ENCODE measurements around the gene KRTAP1-4. TPM values are rescaled to one million over a fixed set of nuclear protein-coding genes. Genes with fewer than 3 reads are reported as not detected.
"Not testable (repeated sequence)": the region's sequence is repeated elsewhere in the genome, so short reads cannot be mapped to it uniquely, and the experiment has no call there.

The KRTAP1-4 gene
- total RNA-seq, 1 experiment from 2014 or later, result not detected

DNA sequence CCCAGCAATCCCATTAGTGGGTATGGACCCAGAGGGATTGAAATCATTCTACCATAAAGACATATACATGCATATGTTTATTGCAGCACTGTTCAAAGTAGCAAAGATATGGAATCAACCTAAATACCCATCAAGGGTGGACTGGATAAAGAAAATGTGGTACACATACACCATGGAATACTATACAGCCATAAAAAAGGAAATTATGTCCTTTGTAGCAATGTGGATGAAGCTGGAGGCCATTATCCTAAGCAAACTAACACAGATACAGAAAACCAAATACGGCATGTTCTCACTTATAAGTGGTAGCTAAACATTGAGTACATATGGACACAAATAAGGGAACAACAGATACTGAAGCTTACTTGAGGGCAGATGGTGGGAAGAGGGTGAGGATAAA, 27.6 kb upstream of the KRTAP1-4 start:
- H3K27ac ChIP-seq (ENCODE audit: low read length), result no peak overlapping the region
- ChIA-PET CTCF (no interaction called here), POLR2A (ENCODE audit: unreplicated experiment) (no interaction called here)
- no peak overlapping the region for H2AFZ ChIP-seq (ENCODE audit: low read length)
- no TSS peak for BruUV-seq (replicated peaks)
- no peaks in the 10 kb centered on the region for H3K27me3 ChIP-seq (ENCODE audit: low read length)
- DNase-seq, result no peak
- H4K20me1 ChIP-seq (ENCODE audit: low read length), result no peaks in the 10 kb centered on the region
- H3K4me1 ChIP-seq (ENCODE audit: insufficient read depth, low read length), result peaks cover 43% of the 10 kb centered on the region
- no peaks in the 10 kb centered on the region for H3K36me3 ChIP-seq (ENCODE audit: low read depth, low read length)
- no peak for ATAC-seq
- TF ChIP-seq EZH2 (IDR thresholded peaks at IDR 0.05; ENCODE audit: low read length, unreplicated experiment) (no peak), EZH2phosphoT487 (IDR thresholded peaks at IDR 0.05; ENCODE audit: borderline replicate concordance, low read length) (no peak)
- TF ChIP-seq, protein P1, sequence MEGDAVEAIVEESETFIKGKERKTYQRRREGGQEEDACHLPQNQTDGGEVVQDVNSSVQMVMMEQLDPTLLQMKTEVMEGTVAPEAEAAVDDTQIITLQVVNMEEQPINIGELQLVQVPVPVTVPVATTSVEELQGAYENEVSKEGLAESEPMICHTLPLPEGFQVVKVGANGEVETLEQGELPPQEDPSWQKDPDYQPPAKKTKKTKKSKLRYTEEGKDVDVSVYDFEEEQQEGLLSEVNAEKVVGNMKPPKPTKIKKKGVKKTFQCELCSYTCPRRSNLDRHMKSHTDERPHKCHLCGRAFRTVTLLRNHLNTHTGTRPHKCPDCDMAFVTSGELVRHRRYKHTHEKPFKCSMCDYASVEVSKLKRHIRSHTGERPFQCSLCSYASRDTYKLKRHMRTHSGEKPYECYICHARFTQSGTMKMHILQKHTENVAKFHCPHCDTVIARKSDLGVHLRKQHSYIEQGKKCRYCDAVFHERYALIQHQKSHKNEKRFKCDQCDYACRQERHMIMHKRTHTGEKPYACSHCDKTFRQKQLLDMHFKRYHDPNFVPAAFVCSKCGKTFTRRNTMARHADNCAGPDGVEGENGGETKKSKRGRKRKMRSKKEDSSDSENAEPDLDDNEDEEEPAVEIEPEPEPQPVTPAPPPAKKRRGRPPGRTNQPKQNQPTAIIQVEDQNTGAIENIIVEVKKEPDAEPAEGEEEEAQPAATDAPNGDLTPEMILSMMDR (conservative IDR thresholded peaks at IDR 0.05; ENCODE audit: low read depth, low read length), result no peak
- H3K9me3 ChIP-seq (ENCODE audit: low read length), result no peaks in the 10 kb centered on the region
- H3F3A ChIP-seq (ENCODE audit: low read length, unreplicated experiment), result peaks cover 8% of the 10 kb centered on the region
- intact Hi-C loops (cut with micrococcal nuclease), result no loop called here
- H3K4me3 ChIP-seq (ENCODE audit: low read length), result no peak overlapping the region
- H3K9ac ChIP-seq (ENCODE audit: low read length), result no peak overlapping the region
- H3K9me2 ChIP-seq (replicated peaks; ENCODE audit: low read length), result no peaks in the 10 kb centered on the region
- H3K79me2 ChIP-seq (ENCODE audit: low read length), result no peaks in the 10 kb centered on the region
- H3K4me2 ChIP-seq (ENCODE audit: low read length), result no peak overlapping the region

DNA sequence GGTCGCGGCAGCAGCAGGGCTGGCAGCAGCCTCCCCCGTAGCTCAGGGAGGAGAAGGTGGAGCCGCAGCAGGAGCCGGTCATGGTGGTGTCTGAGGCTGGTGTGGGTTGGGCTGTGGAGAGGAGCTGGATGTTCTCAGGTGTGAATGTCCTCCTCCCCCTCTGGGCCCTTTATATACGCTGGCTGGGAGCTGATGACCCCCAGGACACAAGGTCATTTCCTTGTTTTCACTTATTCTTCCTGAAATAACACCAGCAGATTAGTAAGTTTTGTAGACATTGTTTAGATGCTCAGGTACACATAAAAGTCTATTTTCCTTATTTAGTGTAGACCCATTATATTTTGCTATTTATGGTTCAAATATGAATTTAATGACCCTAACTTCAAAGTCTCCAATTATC, 25.1 kb upstream of the KRTAP1-4 start, which contains the start of gene KRTAP2-2:
TSS of gene KRTAP2-2 (minus strand) at position 101 of the 400 bp plus-strand sequence. CDS start at position 82, 19 bp downstream.
- H3F3A ChIP-seq (ENCODE audit: low read length, unreplicated experiment); POLR2A ChIA-PET (ENCODE audit: unreplicated experiment); H3K27me3 ChIP-seq (ENCODE audit: low read length); CTCF ChIA-PET; H3K36me3 ChIP-seq (ENCODE audit: low read depth, low read length); ATAC-seq; H3K4me3 ChIP-seq (ENCODE audit: low read length); BruUV-seq (replicated peaks); H3K9ac ChIP-seq (ENCODE audit: low read length); H3K9me2 ChIP-seq (replicated peaks; ENCODE audit: low read length); H4K20me1 ChIP-seq (ENCODE audit: low read length); intact Hi-C loops (cut with micrococcal nuclease); H2AFZ ChIP-seq (ENCODE audit: low read length); H3K9me3 ChIP-seq (ENCODE audit: low read length); DNase-seq; H3K27ac ChIP-seq (ENCODE audit: low read length); H3K79me2 ChIP-seq (ENCODE audit: low read length); H3K4me2 ChIP-seq (ENCODE audit: low read length): not testable (repeated sequence)
- H3K4me1 ChIP-seq (ENCODE audit: insufficient read depth, low read length), result peaks cover 18% of the 10 kb centered on the region

DNA sequence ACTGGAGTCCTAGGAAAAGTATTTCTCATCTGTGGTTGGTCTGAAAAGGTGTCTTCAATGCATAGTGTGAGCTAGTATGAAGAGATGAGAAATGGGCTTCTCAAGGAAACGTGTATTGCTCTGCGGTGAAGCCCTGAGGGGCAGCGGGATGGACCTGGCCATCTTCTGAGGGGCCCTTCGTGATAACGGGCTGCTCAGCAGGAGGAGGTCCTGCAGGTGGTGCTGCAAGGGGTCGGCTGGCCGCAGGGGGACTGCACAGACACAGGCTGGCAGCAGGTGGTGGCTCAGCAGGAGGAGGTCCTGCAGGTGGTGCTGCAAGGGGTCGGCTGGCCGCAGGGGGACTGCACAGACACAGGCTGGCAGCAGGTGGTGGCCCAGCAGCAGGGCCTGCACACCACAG, 24.6 kb upstream of the KRTAP1-4 start:
- H3K27me3 ChIP-seq (ENCODE audit: low read length); intact Hi-C loops (cut with micrococcal nuclease); H4K20me1 ChIP-seq (ENCODE audit: low read length); H3K4me3 ChIP-seq (ENCODE audit: low read length); DNase-seq; H3K79me2 ChIP-seq (ENCODE audit: low read length); H3K9ac ChIP-seq (ENCODE audit: low read length); H3F3A ChIP-seq (ENCODE audit: low read length, unreplicated experiment); H2AFZ ChIP-seq (ENCODE audit: low read length); BruUV-seq (replicated peaks); H3K36me3 ChIP-seq (ENCODE audit: low read depth, low read length); H3K27ac ChIP-seq (ENCODE audit: low read length); H3K4me2 ChIP-seq (ENCODE audit: low read length); H3K9me2 ChIP-seq (replicated peaks; ENCODE audit: low read length); ATAC-seq; CTCF ChIA-PET; H3K9me3 ChIP-seq (ENCODE audit: low read length); POLR2A ChIA-PET (ENCODE audit: unreplicated experiment): not testable (repeated sequence)
- peaks cover 14% of the 10 kb centered on the region for H3K4me1 ChIP-seq (ENCODE audit: insufficient read depth, low read length)

DNA sequence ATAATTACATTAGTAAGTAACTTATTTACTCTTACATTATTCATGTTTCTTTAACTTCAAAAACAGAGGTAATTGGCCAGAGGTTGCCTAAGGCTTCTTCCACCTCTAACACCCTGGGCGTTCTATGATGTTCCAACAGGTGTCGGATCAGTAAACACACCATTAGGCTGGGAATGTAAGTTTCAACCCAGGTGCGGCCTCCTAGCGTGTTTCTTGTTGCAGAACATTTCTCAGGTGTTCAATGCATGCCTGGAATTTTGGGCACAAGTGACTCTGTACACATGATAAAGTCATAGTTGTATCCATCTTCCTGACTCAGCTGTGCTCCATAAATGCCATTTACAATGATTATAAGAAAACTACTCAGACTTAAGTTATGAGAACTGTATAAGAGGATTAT, 24.0 kb upstream of the KRTAP1-4 start:
- Histone ChIP-seq H3K27ac (ENCODE audit: low read length) (no peak overlapping the region), H3K36me3 (ENCODE audit: low read depth, low read length) (no peaks in the 10 kb centered on the region), H3K27me3 (ENCODE audit: low read length) (no peaks in the 10 kb centered on the region), H3K79me2 (ENCODE audit: low read length) (no peaks in the 10 kb centered on the region), H3K4me1 (ENCODE audit: insufficient read depth, low read length) (peaks cover 12% of the 10 kb centered on the region), H3K9ac (ENCODE audit: low read length) (no peak overlapping the region), H3K4me3 (ENCODE audit: low read length) (no peak overlapping the region), H3K4me2 (ENCODE audit: low read length) (no peak overlapping the region), H2AFZ (ENCODE audit: low read length) (no peak overlapping the region), H3K9me2 (replicated peaks; ENCODE audit: low read length) (no peaks in the 10 kb centered on the region), H3K9me3 (ENCODE audit: low read length) (no peaks in the 10 kb centered on the region), H3F3A (ENCODE audit: low read length, unreplicated experiment) (no peaks in the 10 kb centered on the region), H4K20me1 (ENCODE audit: low read length) (no peaks in the 10 kb centered on the region)
- ATAC-seq (no peak), DNase-seq (no peak)
- TF ChIP-seq, protein P1 (conservative IDR thresholded peaks at IDR 0.05; ENCODE audit: low read depth, low read length), result no peak
- no peak for TF ChIP-seq EZH2phosphoT487 (IDR thresholded peaks at IDR 0.05; ENCODE audit: borderline replicate concordance, low read length)
- no peak for TF ChIP-seq EZH2 (IDR thresholded peaks at IDR 0.05; ENCODE audit: low read length, unreplicated experiment)
- BruUV-seq (replicated peaks), result no TSS peak
- CTCF ChIA-PET, result no interaction called here
- POLR2A ChIA-PET (ENCODE audit: unreplicated experiment), result no interaction called here
- intact Hi-C loops (cut with micrococcal nuclease), result no loop called here
